ENCODE results near the gene RYR2. TPM values are rescaled to one million over a fixed set of nuclear protein-coding genes. Genes with fewer than 3 reads are reported as not detected.
"Not testable (repeated sequence)": the region's sequence is repeated elsewhere in the genome, so short reads cannot be mapped to it uniquely, and the experiment has no call there.

The RYR2 gene
- total RNA-seq, 1 donor from 2014 or later, result 15.2 TPM

DNA sequence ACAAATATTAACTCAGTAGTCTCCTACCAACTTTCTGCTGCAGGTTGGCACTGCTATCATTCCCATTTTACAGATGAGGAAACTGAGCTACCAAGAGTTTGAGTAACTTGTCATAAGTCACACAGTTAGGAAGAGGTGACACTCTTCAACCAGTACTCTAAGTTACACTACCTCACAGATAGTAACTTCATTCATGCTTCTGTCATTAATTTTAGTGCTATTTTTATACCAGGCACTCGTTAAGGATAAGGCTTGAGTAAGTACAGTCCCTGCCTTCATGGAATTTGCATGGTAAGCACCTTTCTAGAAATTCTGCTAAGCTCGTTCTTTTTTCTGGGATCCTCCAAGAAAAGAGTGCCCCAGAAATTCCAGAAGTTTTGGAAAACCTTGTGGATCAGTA, 770.1 kb downstream of the RYR2 start:
- Histone ChIP-seq H3K4me1 (peaks cover 0 to 6% of the 10 kb centered on the region in 2 donors), H3K9me3 (no peaks in the 10 kb centered on the region), H3K4me3 (no peak overlapping the region), H3K27ac (no peak overlapping the region), H3K27me3 (no peaks in the 10 kb centered on the region), H3K36me3 (no peaks in the 10 kb centered on the region)
- no peak for DNase-seq (ENCODE audit: low spot score in 2 of 2)
- intact Hi-C loops (cut with DNase I), result no loop called here
- TF ChIP-seq CTCF (IDR thresholded peaks at IDR 0.05), result no peak

DNA sequence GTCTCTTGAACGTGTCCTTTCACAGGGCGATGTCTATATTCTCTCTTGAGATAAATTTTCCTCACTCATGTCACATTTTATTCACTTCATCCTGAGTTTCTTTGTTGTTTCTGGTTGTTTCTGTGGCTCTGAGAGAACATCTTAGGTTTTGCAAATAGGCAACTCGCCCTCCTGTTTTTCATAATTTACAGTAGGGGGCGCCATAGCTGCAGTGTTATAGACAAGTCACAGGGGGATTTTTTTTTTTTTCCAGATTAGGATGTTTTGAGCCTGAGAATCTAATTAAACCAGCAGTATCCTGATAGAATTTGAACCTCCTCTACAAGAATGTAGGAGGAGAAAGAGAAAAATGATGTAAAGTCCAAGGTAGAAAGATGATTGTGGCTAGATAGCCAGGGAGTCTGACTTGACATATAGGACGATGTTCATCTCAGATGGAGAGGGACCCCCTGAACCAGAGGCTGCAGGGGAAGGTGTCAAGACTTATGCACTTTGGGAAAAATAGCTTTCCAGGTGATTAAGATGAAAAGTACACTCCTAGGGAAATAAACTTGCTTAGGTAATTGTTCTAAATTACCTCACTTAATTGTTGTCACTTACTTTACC, 772.4 kb downstream of the RYR2 start:
- intact Hi-C loops (cut with DNase I), result no loop called here
- H3K27me3 ChIP-seq, result no peaks in the 10 kb centered on the region
- H3K9me3 ChIP-seq, result no peaks in the 10 kb centered on the region
- peaks cover 0 to 2% of the 10 kb centered on the region in 2 donors for H3K36me3 ChIP-seq
- no peak for DNase-seq (ENCODE audit: low spot score in 2 of 2)
- H3K27ac ChIP-seq, result no peak overlapping the region
- peak in 1 of 3 experiments; percentile 49 for TF ChIP-seq CTCF (IDR thresholded peaks at IDR 0.05)
- H3K4me3 ChIP-seq, result no peak overlapping the region
- H3K4me1 ChIP-seq, result peaks cover 0 to 8% of the 10 kb centered on the region in 2 donors

GRCh38 chr1:237817277-237817676, 775.3 kb downstream of the RYR2 start:
- H3K4me1 ChIP-seq, result peaks cover 0 to 8% of the 10 kb centered on the region in 2 donors
- intact Hi-C loops (cut with DNase I), result no loop called here
- peak overlapping the region in 1 of 2 donors; percentile 4 for H3K4me3 ChIP-seq
- H3K27ac ChIP-seq, result peak overlapping the region; percentile 38 to 64
- TF ChIP-seq CTCF (IDR thresholded peaks at IDR 0.05), result no peak
- H3K9me3 ChIP-seq, result no peaks in the 10 kb centered on the region
- H3K27me3 ChIP-seq, result no peaks in the 10 kb centered on the region
- H3K36me3 ChIP-seq, result peaks cover 0 to 4% of the 10 kb centered on the region in 2 donors
- DNase-seq (ENCODE audit: low spot score in 2 of 2), result no peak

DNA sequence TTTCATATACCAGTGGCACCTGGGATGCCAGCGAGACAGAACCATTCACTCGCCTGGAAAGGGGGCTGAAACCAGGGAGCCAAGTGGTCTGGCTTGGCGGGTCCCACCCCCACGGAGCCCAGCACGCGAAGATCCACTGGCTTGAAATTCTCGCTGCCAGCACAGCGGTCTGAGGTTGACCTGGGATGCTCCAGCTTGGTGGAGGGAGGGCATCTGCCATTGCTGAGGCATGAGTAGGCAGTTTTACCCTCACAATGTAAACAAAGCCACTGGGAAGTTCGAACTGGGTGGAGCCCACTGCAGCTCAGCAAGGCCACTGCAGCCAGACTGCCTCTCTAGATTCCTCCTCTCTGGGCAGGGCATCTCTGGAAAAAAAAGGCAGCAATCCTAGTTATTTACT, 778.6 kb downstream of the RYR2 start:
- H3K4me3 ChIP-seq; DNase-seq (ENCODE audit: low spot score in 2 of 2); H3K4me1 ChIP-seq; H3K36me3 ChIP-seq; H3K9me3 ChIP-seq; H3K27me3 ChIP-seq; H3K27ac ChIP-seq; intact Hi-C loops (cut with DNase I): not testable (repeated sequence)

GRCh38 chr1:237832858-237833257, 790.9 kb downstream of the RYR2 start:
- Histone ChIP-seq H3K4me1 (no peaks in the 10 kb centered on the region), H3K27ac (no peak overlapping the region), H3K27me3 (no peaks in the 10 kb centered on the region), H3K4me3 (no peak overlapping the region), H3K36me3 (peaks cover 0 to 2% of the 10 kb centered on the region in 2 donors), H3K9me3 (no peaks in the 10 kb centered on the region)
- intact Hi-C loops (cut with DNase I), result no loop called here
- TF ChIP-seq CTCF (IDR thresholded peaks at IDR 0.05), result no peak
- no peak for DNase-seq (ENCODE audit: low spot score in 2 of 2)

- no peak overlapping the region for H3K27ac ChIP-seq
- no peaks in the 10 kb centered on the region for H3K9me3 ChIP-seq
- no peaks in the 10 kb centered on the region for H3K4me1 ChIP-seq
- H3K4me3 ChIP-seq, result no peak overlapping the region
- TF ChIP-seq CTCF (IDR thresholded peaks at IDR 0.05), result no peak
- intact Hi-C loops (cut with DNase I), result no loop called here
- H3K27me3 ChIP-seq, result no peaks in the 10 kb centered on the region
- no peak for DNase-seq (ENCODE audit: low spot score in 2 of 2)
- peaks cover 0 to 2% of the 10 kb centered on the region in 2 donors for H3K36me3 ChIP-seq
These were observed 792.1 kb downstream of the RYR2 start for GRCh38 chr1:237834048-237834447.
